Mucosa of rectum (tissue), 2 donors: Measurements from ENCODE around the gene GPR87.

Experiments
- H3K27ac ChIP-seq, 2 donors: one replicate each; pipeline ENCODE4 v1.7.0; 2013; ENCODE audit warnings: inconsistent platforms in 2 of 2, low read depth in 2 of 2, low read length in 2 of 2
- H3K27me3 ChIP-seq, 2 donors: one replicate each; pipeline ENCODE4 v1.7.0; 2013; ENCODE audit warnings: low read length in 2 of 2; ENCODE audit not compliant: control insufficient read depth in 2 of 2, insufficient read depth in 2 of 2
- H3K36me3 ChIP-seq, 2 donors: one replicate each; pipeline ENCODE4 v1.7.0; 2013; ENCODE audit warnings: low read length in 2 of 2; ENCODE audit not compliant: control insufficient read depth in 2 of 2, insufficient read depth in 2 of 2
- H3K4me1 ChIP-seq, 2 donors: one replicate each; pipeline ENCODE4 v1.7.0; 2013; ENCODE audit warnings: low read length in 2 of 2, mild to moderate bottlenecking in 1 of 2; ENCODE audit not compliant: control insufficient read depth in 2 of 2, insufficient read depth in 2 of 2
- H3K4me3 ChIP-seq, 2 donors: one replicate each; pipeline ENCODE4 v1.7.0; 2013; ENCODE audit warnings: low read length in 2 of 2
- H3K9ac ChIP-seq, 2 donors: one replicate each; pipeline ENCODE4 v1.7.0; 2013; ENCODE audit warnings: low read length in 2 of 2, low read depth in 1 of 2, mild to moderate bottlenecking in 1 of 2
- H3K9me3 ChIP-seq, 2 donors: one replicate each; pipeline ENCODE4 v1.7.0; 2013; ENCODE audit warnings: low read length in 2 of 2; ENCODE audit not compliant: control insufficient read depth in 2 of 2
- donor health status: healthy.
- donor health status: Normal muscosa, but diverticular disease.

The GPR87 gene

GRCh38 chr3:151316267-151316991 lies at the start of gene GPR87:
TSS of gene GPR87 (minus strand) at chr3:151316820. CDS start at chr3:151300100, 16,720 bp downstream.
- no peak within 1 kb of the TSS for H3K9ac ChIP-seq
- H3K9me3 ChIP-seq: no peaks in the 10 kb centered on the region
- no peaks in the 10 kb centered on the region for H3K36me3 ChIP-seq
- no peaks in the 10 kb centered on the region for H3K4me1 ChIP-seq
- H3K4me3 ChIP-seq: no peak within 1 kb of the TSS
- no peak within 1 kb of the TSS for H3K27ac ChIP-seq
- H3K27me3 ChIP-seq: no peaks in the 10 kb centered on the region

- no peaks in the 10 kb centered on the region for H3K27me3 ChIP-seq
- H3K9ac ChIP-seq: no peak overlapping the region
- H3K27ac ChIP-seq: no peak overlapping the region
- no peaks in the 10 kb centered on the region for H3K36me3 ChIP-seq
- H3K4me1 ChIP-seq: no peaks in the 10 kb centered on the region
- no peak overlapping the region for H3K4me3 ChIP-seq
- H3K9me3 ChIP-seq: no peaks in the 10 kb centered on the region
Observed at GRCh38 chr3:151362751-151363174, 46.1 kb upstream of the GPR87 start.

GRCh38 chr3:151357463-151357850 lies 40.8 kb upstream of the GPR87 start:
- Histone ChIP-seq H3K9me3 (no peaks in the 10 kb centered on the region), H3K4me1 (no peaks in the 10 kb centered on the region), H3K9ac (no peak overlapping the region)

GRCh38 chr3:151356794-151357462 lies 40.3 kb upstream of the GPR87 start:
- H3K27ac ChIP-seq: no peak overlapping the region
- H3K9me3 ChIP-seq: no peaks in the 10 kb centered on the region
- H3K36me3 ChIP-seq: no peaks in the 10 kb centered on the region
- H3K4me1 ChIP-seq: no peaks in the 10 kb centered on the region
- no peak overlapping the region for H3K9ac ChIP-seq
- no peak overlapping the region for H3K4me3 ChIP-seq
- no peaks in the 10 kb centered on the region for H3K27me3 ChIP-seq

More at GRCh38 chr3:151357463-151357850, 40.8 kb upstream of the GPR87 start:
- H3K36me3 ChIP-seq: no peaks in the 10 kb centered on the region
- H3K27me3 ChIP-seq: no peaks in the 10 kb centered on the region
- no peak overlapping the region for H3K27ac ChIP-seq
- no peak overlapping the region for H3K4me3 ChIP-seq

- Histone ChIP-seq H3K4me3 (no peak overlapping the region), H3K4me1 (no peaks in the 10 kb centered on the region), H3K27me3 (no peaks in the 10 kb centered on the region), H3K9me3 (no peaks in the 10 kb centered on the region), H3K9ac (no peak overlapping the region), H3K36me3 (no peaks in the 10 kb centered on the region), H3K27ac (no peak overlapping the region)
Observed at GRCh38 chr3:151351648-151352047, 35.0 kb upstream of the GPR87 start.

- Histone ChIP-seq H3K9ac (no peak overlapping the region), H3K9me3 (no peaks in the 10 kb centered on the region), H3K36me3 (no peaks in the 10 kb centered on the region), H3K4me3 (no peak overlapping the region), H3K27ac (no peak overlapping the region), H3K27me3 (no peaks in the 10 kb centered on the region), H3K4me1 (no peaks in the 10 kb centered on the region)
Observed at GRCh38 chr3:151351219-151351618, 34.6 kb upstream of the GPR87 start.

GRCh38 chr3:151350656-151351055 lies 34.0 kb upstream of the GPR87 start:
- Histone ChIP-seq H3K36me3 (no peaks in the 10 kb centered on the region), H3K9me3 (no peaks in the 10 kb centered on the region)

GRCh38 chr3:151347432-151347831 lies 30.8 kb upstream of the GPR87 start:
- H3K4me1 ChIP-seq: no peaks in the 10 kb centered on the region
- no peaks in the 10 kb centered on the region for H3K27me3 ChIP-seq
- no peak overlapping the region for H3K9ac ChIP-seq
- H3K27ac ChIP-seq: no peak overlapping the region
- H3K36me3 ChIP-seq: no peaks in the 10 kb centered on the region
- H3K9me3 ChIP-seq: no peaks in the 10 kb centered on the region
- no peak overlapping the region for H3K4me3 ChIP-seq

More at GRCh38 chr3:151350656-151351055, 34.0 kb upstream of the GPR87 start:
- Histone ChIP-seq H3K27me3 (no peaks in the 10 kb centered on the region), H3K27ac (no peak overlapping the region), H3K4me3 (no peak overlapping the region), H3K4me1 (no peaks in the 10 kb centered on the region), H3K9ac (no peak overlapping the region)

GRCh38 chr3:151346292-151346691 lies 29.7 kb upstream of the GPR87 start:
- Histone ChIP-seq H3K9me3 (no peaks in the 10 kb centered on the region), H3K9ac (no peak overlapping the region), H3K36me3 (no peaks in the 10 kb centered on the region), H3K4me1 (no peaks in the 10 kb centered on the region), H3K27me3 (no peaks in the 10 kb centered on the region), H3K4me3 (no peak overlapping the region), H3K27ac (peak overlapping the region in 1 of 2 donors; percentile 32)

GRCh38 chr3:151345859-151346258 lies 29.2 kb upstream of the GPR87 start:
- H3K9ac ChIP-seq: no peak overlapping the region
- H3K9me3 ChIP-seq: no peaks in the 10 kb centered on the region
- H3K27me3 ChIP-seq: no peaks in the 10 kb centered on the region
- H3K4me1 ChIP-seq: no peaks in the 10 kb centered on the region
- H3K27ac ChIP-seq: peak overlapping the region in 1 of 2 donors; percentile 32
- H3K36me3 ChIP-seq: no peaks in the 10 kb centered on the region
- peak overlapping the region in 1 of 2 donors; percentile 45 for H3K4me3 ChIP-seq
